ENCODE results near the gene RAB44.

Gene RAB44

GRCh38 chr6:36668591-36668990 lies 29.0 kb upstream of the RAB44 start:
- no peak for DNase-seq

GRCh38 chr6:36669002-36669401 lies 28.6 kb upstream of the RAB44 start:
- DNase-seq, result no peak

GRCh38 chr6:36670271-36670670 lies 27.4 kb upstream of the RAB44 start:
- DNase-seq, result no peak

- DNase-seq, result no peak
Observed at GRCh38 chr6:36671687-36672375, 25.8 kb upstream of the RAB44 start.

GRCh38 chr6:36673882-36674281 lies 23.7 kb upstream of the RAB44 start:
- DNase-seq, result no peak

GRCh38 chr6:36674942-36675341 lies 22.7 kb upstream of the RAB44 start:
- no peak for DNase-seq

GRCh38 chr6:36676141-36677058 lies 21.2 kb upstream of the RAB44 start:
- DNase-seq, result no peak

- no peak for DNase-seq
Observed at GRCh38 chr6:36677059-36677749, 20.4 kb upstream of the RAB44 start.

- no peak for DNase-seq
Observed at GRCh38 chr6:36677753-36678487, 19.7 kb upstream of the RAB44 start.

GRCh38 chr6:36678488-36679042 lies 19.1 kb upstream of the RAB44 start, which contains the start of gene CDKN1A:
Gene CDKN1A (plus strand): TSS chr6:36678714. CDS start chr6:36684102, 5,388 bp downstream.
- DNase-seq, result peak; percentile 59

- no peak for DNase-seq
Observed at GRCh38 chr6:36679043-36679833, 18.4 kb upstream of the RAB44 start.

GRCh38 chr6:36682328-36683144 lies 15.1 kb upstream of the RAB44 start:
- peak; percentile 58 for DNase-seq

- no peak for DNase-seq
Observed at GRCh38 chr6:36683145-36683655, 14.4 kb upstream of the RAB44 start.

GRCh38 chr6:36683656-36684446 lies 13.8 kb upstream of the RAB44 start:
- no peak for DNase-seq

- DNase-seq, result no peak
Observed at GRCh38 chr6:36684447-36684812, 13.2 kb upstream of the RAB44 start.

GRCh38 chr6:36685166-36685924 lies 12.3 kb upstream of the RAB44 start:
- DNase-seq, result no peak

GRCh38 chr6:36685926-36686667 lies 11.5 kb upstream of the RAB44 start:
- no peak for DNase-seq
